Gastrocnemius medialis (tissue), 4 donors: Measurements from ENCODE around the gene CSNK1D. TPM values are rescaled to one million over a fixed set of nuclear protein-coding genes. Genes with fewer than 3 reads are reported as not detected.

Source experiments
- ATAC-seq, 2 donors: fragments of 150-250 bp; one replicate each; pipeline ENCODE4 v1.9.1; 2016
- DNase-seq, 2 donors: peaks; one replicate each; pipeline ENCODE4 v3.0.0-alpha.2; 2019
- H3K27ac ChIP-seq, 4 donors: fragments of 200-600 bp; sonication (generic); 1 replicate in 1 of 4; 2 replicates in 3 of 4; pipeline ENCODE4 v1.5.1; 2016 to 2018; ENCODE audit warnings: mild to moderate bottlenecking in 2 of 4, moderate library complexity in 1 of 4
- H3K27me3 ChIP-seq, 3 donors: fragments of 200-600 bp; sonication (generic) in 2 of 3; 1 replicate in 1 of 3; 2 replicates in 2 of 3; pipeline versions ENCODE4 v1.5.1 to v1.6.0; 2016 to 2019; ENCODE audit warnings: mild to moderate bottlenecking in 1 of 3, moderate library complexity in 1 of 3
- H3K36me3 ChIP-seq, 2 donors: fragments of 200-600 bp; sonication (generic) in 1 of 2; one replicate each; pipeline ENCODE4 v1.5.1; 2017 to 2018
- H3K4me1 ChIP-seq, 2 donors: fragments of 200-600 bp; sonication (generic) in 1 of 2; one replicate each; pipeline ENCODE4 v1.5.1; 2016 to 2017; ENCODE audit warnings: mild to moderate bottlenecking in 2 of 2
- H3K4me3 ChIP-seq, 4 donors: fragments of 200-600 bp; sonication (generic) in 3 of 4; 1 replicate in 1 of 4; 2 replicates in 3 of 4; pipeline ENCODE4 v1.5.1; 2016 to 2019; ENCODE audit warnings: mild to moderate bottlenecking in 2 of 4
- H3K9me3 ChIP-seq, 3 donors: fragments of 200-600 bp; sonication (generic) in 2 of 3; 1 replicate in 1 of 3; 2 replicates in 2 of 3; pipeline ENCODE4 v1.5.1; 2016 to 2019
- CTCF ChIP-seq, 5 experiments: fragments of 450-650 bp in 3 of 5; fragments of 200-600 bp in 2 of 5; sonication (generic) in 2 of 5; IDR thresholded peaks in 4 of 5; conservative IDR thresholded peaks in 1 of 5; 1 replicate in 4 of 5; 2 replicates in 1 of 5; pipeline ENCODE4 v1.5.1; 2016 to 2019; ENCODE audit warnings: antibody characterized with exemption in 5 of 5, mild to moderate bottlenecking in 3 of 5, moderate library complexity in 3 of 5
- POLR2A ChIP-seq, 2 donors: fragments of 450-650 bp; IDR thresholded peaks; one replicate each; pipeline ENCODE4 v1.6.1; 2017; ENCODE audit warnings: antibody characterized with exemption in 2 of 2, mild to moderate bottlenecking in 2 of 2, moderate library complexity in 2 of 2
- in situ Hi-C, 4 donors: fragments of 200-750 bp; cut with MboI; loops; one replicate each; pipeline versions ENCODE4 v1.15.0 to v1.8.0; 2017; ENCODE audit warnings: low sequenced_read_pairs in 4 of 4
- intact Hi-C: fragments of 100-400 bp; cut with DNase I; formaldehyde crosslinking; loops from one replicate; pipeline ENCODE4 v1.15.1; 2023; ENCODE audit warnings: low total_unique reads
- total RNA-seq, 4 donors: library from RNA; depleted of rRNA; stranded (reverse); fragments of >200 nt; gene quantifications; one replicate each; pipeline versions ENCODE4 v1.1.0 to v1.2.3, GENCODE V29; 2016

Gene CSNK1D
- total RNA-seq = 10 to 100 TPM; 34.0 to 55.2 (median 47.3) TPM

GRCh38 chr17:82273327-82274133, at the start of gene CSNK1D:
Gene CSNK1D (minus strand): TSS chr17:82273700. CDS start chr17:82273381, 319 bp downstream.
- peak; percentile 76 to 85 for DNase-seq
- Histone ChIP-seq H3K4me3 (peak within 1 kb of the TSS; percentile 90 to 99 (median 98)), H3K9me3 (no peaks in the 10 kb centered on the region), H3K36me3 (peaks cover 0 to 12% of the 10 kb centered on the region in 2 donors), H3K27ac (peak within 1 kb of the TSS; percentile 99 to 100 (median 100)), H3K4me1 (peaks cover 44 to 48% of the 10 kb centered on the region in 2 donors), H3K27me3 (no peaks in the 10 kb centered on the region)
- no peak for TF ChIP-seq CTCF (IDR thresholded peaks at IDR 0.05 in 4 of 5, conservative IDR thresholded peaks at IDR 0.05 in 1 of 5)
- peak; percentile 76 to 84 for TF ChIP-seq POLR2A (IDR thresholded peaks at IDR 0.05)
- intact Hi-C loops = loop anchor here (1.0 kb wide), 1 partner anchor 19 kb away; no protein-coding TSS in a partner anchor
- in situ Hi-C loops = no loop called here
- peak; percentile 84 to 87 for ATAC-seq

- no peaks in the 10 kb centered on the region for H3K9me3 ChIP-seq
- intact Hi-C loops = no loop called here
- H3K4me3 ChIP-seq = no peak overlapping the region
- DNase-seq = no peak
- ATAC-seq = no peak
- H3K36me3 ChIP-seq = no peaks in the 10 kb centered on the region
- no peak for TF ChIP-seq CTCF (IDR thresholded peaks at IDR 0.05 in 4 of 5, conservative IDR thresholded peaks at IDR 0.05 in 1 of 5)
- TF ChIP-seq POLR2A (IDR thresholded peaks at IDR 0.05) = no peak
- no peaks in the 10 kb centered on the region for H3K4me1 ChIP-seq
- in situ Hi-C loops = loop anchor here in 3 of 4 donors (10.0 kb wide), 1 partner anchor 118 kb away; no protein-coding TSS in a partner anchor
- H3K27ac ChIP-seq = no peak overlapping the region
- H3K27me3 ChIP-seq = no peaks in the 10 kb centered on the region
These were observed 49.3 kb upstream of the CSNK1D start for GRCh38 chr17:82322526-82323453.

GRCh38 chr17:82321947-82322466, 48.5 kb upstream of the CSNK1D start:
- intact Hi-C loops (loop anchor here (1.0 kb wide), 3 partner anchors 21 to 117 kb away; no protein-coding TSS in a partner anchor), in situ Hi-C loops (loop anchor here in 3 of 4 donors (10.0 kb wide), 1 partner anchor 117 kb away; no protein-coding TSS in a partner anchor)
- no peak for DNase-seq

More at GRCh38 chr17:82321947-82322466, 48.5 kb upstream of the CSNK1D start:
- TF ChIP-seq POLR2A (IDR thresholded peaks at IDR 0.05) (no peak), CTCF (IDR thresholded peaks at IDR 0.05 in 4 of 5, conservative IDR thresholded peaks at IDR 0.05 in 1 of 5) (no peak)
- H3K4me1 ChIP-seq = no peaks in the 10 kb centered on the region
- no peaks in the 10 kb centered on the region for H3K36me3 ChIP-seq
- no peaks in the 10 kb centered on the region for H3K9me3 ChIP-seq
- ATAC-seq = peak in 1 of 2 donors; percentile 5
- H3K27me3 ChIP-seq = no peaks in the 10 kb centered on the region
- no peak overlapping the region for H3K4me3 ChIP-seq
- no peak overlapping the region for H3K27ac ChIP-seq
